Astrocyte (in vitro differentiated cells and primary cell): ENCODE results near the gene JAKMIP3. TPM values are rescaled to one million over a fixed set of nuclear protein-coding genes. Genes with fewer than 3 reads are reported as not detected.

Experiments
- DNase-seq: peaks from one replicate; pipeline ENCODE4 v3.0.0-alpha.2; 2010; ENCODE audit warnings: low read depth
- FAIRE-seq: peaks from 2 replicates; lab custom pipeline; 2011; peaks lifted over from hg19 to GRCh38; lab: Jason Lieb, UNC
- H2AFZ ChIP-seq: 2 replicates; pipeline ENCODE4 v1.6.0; 2012; ENCODE audit warnings: low read depth, low read length, inconsistent platforms
- H3K27ac ChIP-seq: 2 replicates; pipeline ENCODE4 v1.5.1; 2011; ENCODE audit warnings: low read depth, low read length, inconsistent platforms
- H3K27me3 ChIP-seq: 2 replicates; pipeline ENCODE4 v1.6.0; 2011; ENCODE audit warnings: low read length, inconsistent platforms; ENCODE audit not compliant: insufficient read depth
- H3K36me3 ChIP-seq: 2 replicates; pipeline ENCODE4 v1.5.1; 2011; ENCODE audit warnings: low read length, inconsistent platforms; ENCODE audit not compliant: insufficient read depth
- H3K4me1 ChIP-seq: 2 replicates; pipeline ENCODE4 v1.5.1; 2011; ENCODE audit warnings: low read length, inconsistent platforms; ENCODE audit not compliant: insufficient read depth
- H3K4me2 ChIP-seq: 2 replicates; pipeline ENCODE4 v1.6.0; 2012; ENCODE audit warnings: low read length, inconsistent platforms
- H3K4me3 ChIP-seq: 2 replicates; pipeline ENCODE4 v1.5.1; 2011; ENCODE audit warnings: low read depth, mild to moderate bottlenecking, low read length, inconsistent platforms; ENCODE audit not compliant: insufficient read depth
- H3K79me2 ChIP-seq: 2 replicates; pipeline ENCODE4 v1.6.0; 2012; ENCODE audit warnings: mild to moderate bottlenecking, low read length, inconsistent platforms; ENCODE audit not compliant: insufficient read depth
- H3K9ac ChIP-seq: 2 replicates; pipeline ENCODE4 v1.6.0; 2012; ENCODE audit warnings: mild to moderate bottlenecking, low read length, inconsistent platforms
- H3K9me3 ChIP-seq: 2 replicates; pipeline ENCODE4 v1.5.1; 2012; ENCODE audit warnings: low read depth, mild to moderate bottlenecking, low read length, inconsistent platforms; ENCODE audit not compliant: insufficient read depth
- H4K20me1 ChIP-seq: 2 replicates; pipeline ENCODE4 v1.6.0; 2012; ENCODE audit warnings: low read length, inconsistent platforms; ENCODE audit not compliant: insufficient read depth
- H3K27ac Mint-ChIP-seq: one replicate; pipeline ENCODE4 v1.8.0; 2021; ENCODE audit warnings: mild to moderate bottlenecking, mixed read lengths; ENCODE audit not compliant: unreplicated experiment
- H3K27me3 Mint-ChIP-seq: one replicate; pipeline ENCODE4 v1.8.0; 2021; ENCODE audit warnings: low read depth, mixed read lengths; ENCODE audit not compliant: unreplicated experiment
- H3K36me3 Mint-ChIP-seq: one replicate; pipeline ENCODE4 v1.8.0; 2021; ENCODE audit warnings: low read depth, mixed read lengths; ENCODE audit not compliant: unreplicated experiment
- H3K4me1 Mint-ChIP-seq: one replicate; pipeline ENCODE4 v1.8.0; 2021; ENCODE audit warnings: low read depth, mixed read lengths; ENCODE audit not compliant: unreplicated experiment
- H3K4me3 Mint-ChIP-seq: one replicate; pipeline ENCODE4 v1.8.0; 2021; ENCODE audit warnings: mild to moderate bottlenecking, moderate library complexity, mixed read lengths; ENCODE audit not compliant: unreplicated experiment
- H3K9me3 Mint-ChIP-seq: one replicate; pipeline ENCODE4 v1.8.0; 2021; ENCODE audit warnings: mild to moderate bottlenecking, mixed read lengths; ENCODE audit not compliant: unreplicated experiment
- CTCF ChIP-seq: IDR thresholded peaks from 2 replicates; pipeline ENCODE4 v1.5.1; 2011; ENCODE audit warnings: low read depth, mild to moderate bottlenecking, inconsistent platforms, low read length, moderate library complexity; ENCODE audit not compliant: insufficient read depth
- EZH2 ChIP-seq: IDR thresholded peaks from 2 replicates; pipeline ENCODE4 v1.6.1; 2012; ENCODE audit warnings: mild to moderate bottlenecking, low read length, inconsistent platforms; ENCODE audit not compliant: insufficient read depth
- total RNA-seq: library from RNA; stranded (reverse); gene quantifications from 2 replicates; pipeline ENCODE4 v1.2.1, GENCODE V29; 2021

Gene JAKMIP3
- total RNA-seq, 1 donor from 2014 or later: 0.54 TPM

DNA sequence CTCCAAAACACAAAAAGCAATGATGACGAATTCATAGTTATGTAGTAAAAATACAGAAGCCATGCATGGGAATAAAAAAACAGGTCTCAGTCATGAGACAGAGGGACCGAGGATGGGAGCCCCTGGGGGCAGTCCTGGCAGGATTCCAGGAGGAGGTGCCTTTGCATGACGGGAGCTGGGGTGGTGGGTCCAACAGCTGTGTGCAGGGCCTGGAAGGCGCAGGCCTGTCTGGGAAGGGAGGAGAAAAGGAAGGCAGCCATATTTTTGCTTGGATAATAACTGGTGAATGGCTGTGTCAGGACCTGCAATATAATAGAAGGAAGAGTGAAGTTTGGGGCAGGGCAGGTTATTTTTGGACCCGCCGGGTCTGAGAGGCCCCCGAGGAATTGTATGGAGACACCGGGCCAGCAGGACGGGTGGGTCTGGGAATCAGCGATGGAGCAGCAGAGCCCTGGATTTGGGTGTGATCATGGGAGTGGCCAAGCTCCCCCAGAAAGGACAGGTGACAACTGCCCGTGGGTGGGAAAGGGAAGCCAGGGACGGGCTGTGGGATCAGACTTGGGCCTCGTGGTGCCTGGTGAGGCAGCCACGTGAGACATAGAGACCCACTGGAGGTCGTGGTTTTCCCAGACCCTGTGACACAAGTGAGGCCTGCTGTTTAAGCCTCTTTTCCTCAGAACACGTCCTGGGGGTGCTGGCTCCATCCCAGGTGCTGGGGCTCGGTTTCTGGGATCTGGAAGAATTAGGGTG lies 2.9 kb upstream of the JAKMIP3 start:
- H3K4me3 Mint-ChIP-seq: no peak overlapping the region
- no peaks in the 10 kb centered on the region for H3K36me3 Mint-ChIP-seq
- no peak overlapping the region for H3K27ac Mint-ChIP-seq
- Histone ChIP-seq H3K27ac (no peak overlapping the region), H3K4me1 (peaks cover 12% of the 10 kb centered on the region), H2AFZ (no peak overlapping the region), H3K27me3 (no peaks in the 10 kb centered on the region), H4K20me1 (no peaks in the 10 kb centered on the region), H3K4me3 (no peak overlapping the region), H3K9ac (no peak overlapping the region), H3K36me3 (no peaks in the 10 kb centered on the region), H3K79me2 (no peaks in the 10 kb centered on the region), H3K9me3 (no peaks in the 10 kb centered on the region), H3K4me2 (no peak overlapping the region)
- H3K27me3 Mint-ChIP-seq: peaks cover 20% of the 10 kb centered on the region
- TF ChIP-seq CTCF (no peak), EZH2 (no peak)
- no peak for DNase-seq
- H3K9me3 Mint-ChIP-seq: no peaks in the 10 kb centered on the region
- peaks cover 17% of the 10 kb centered on the region for H3K4me1 Mint-ChIP-seq
- no peak for FAIRE-seq

DNA sequence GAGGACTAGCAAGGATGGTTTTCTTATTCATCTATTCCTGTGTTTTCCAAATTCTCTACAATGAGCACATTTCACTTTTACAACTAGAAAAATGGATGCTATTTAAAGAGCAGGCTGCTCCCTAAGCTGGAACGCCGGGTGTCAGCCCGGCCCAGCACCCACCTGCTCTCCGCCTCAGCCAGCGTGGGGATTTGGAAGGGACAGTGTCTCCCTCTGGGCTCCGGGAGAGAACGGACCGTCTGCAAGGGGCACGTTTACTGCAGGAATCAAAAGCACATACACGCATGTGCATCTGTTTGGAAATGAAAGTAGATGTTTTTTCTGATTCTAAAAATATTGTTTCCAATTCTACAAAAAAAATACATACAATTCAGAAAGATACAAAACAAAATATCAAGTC lies 2.3 kb upstream of the JAKMIP3 start:
- DNase-seq: no peak
- H3K4me2 ChIP-seq: no peak overlapping the region

More for the DNA sequence above, 2.3 kb upstream of the JAKMIP3 start:
- H4K20me1 ChIP-seq: no peaks in the 10 kb centered on the region
- FAIRE-seq: no peak
- H3K27ac ChIP-seq: no peak overlapping the region
- H3K9ac ChIP-seq: no peak overlapping the region
- no peaks in the 10 kb centered on the region for H3K36me3 ChIP-seq
- H3K4me3 ChIP-seq: no peak overlapping the region
- no peaks in the 10 kb centered on the region for H3K27me3 ChIP-seq
- H3K4me3 Mint-ChIP-seq: no peak overlapping the region
- no peaks in the 10 kb centered on the region for H3K9me3 ChIP-seq
- TF ChIP-seq EZH2 (no peak), CTCF (no peak)
- peaks cover 12% of the 10 kb centered on the region for H3K4me1 ChIP-seq
- no peak overlapping the region for H3K27ac Mint-ChIP-seq
- no peak overlapping the region for H2AFZ ChIP-seq
- no peaks in the 10 kb centered on the region for H3K36me3 Mint-ChIP-seq
- no peaks in the 10 kb centered on the region for H3K79me2 ChIP-seq
- H3K9me3 Mint-ChIP-seq: no peaks in the 10 kb centered on the region
- H3K4me1 Mint-ChIP-seq: peaks cover 17% of the 10 kb centered on the region
- H3K27me3 Mint-ChIP-seq: peaks cover 19% of the 10 kb centered on the region
